GM23248 (cell line): ENCODE data around the gene M1AP. TPM values are rescaled to one million over a fixed set of nuclear protein-coding genes. Genes with fewer than 3 reads are reported as not detected.

Source experiments
- DNase-seq: peaks from one replicate; pipeline ENCODE4 v3.0.0-alpha.2; 2015
- H2AFZ ChIP-seq: fragments of 200-600 bp; sonication (generic); 2 replicates; pipeline ENCODE4 v1.6.1; 2016; ENCODE audit warnings: antibody characterized with exemption
- H3F3A ChIP-seq: fragments of 200-600 bp; sonication (generic); 2 replicates; pipeline ENCODE4 v1.6.1; 2016; ENCODE audit warnings: mild to moderate bottlenecking, antibody characterized with exemption, mixed run types; ENCODE audit not compliant: insufficient read depth
- H3K27ac ChIP-seq: fragments of 200-600 bp; sonication (generic); 2 replicates; pipeline ENCODE4 v1.5.1; 2016; ENCODE audit warnings: mild to moderate bottlenecking
- H3K27me3 ChIP-seq: fragments of 200-600 bp; sonication (generic); replicated peaks from 2 replicates; pipeline ENCODE4 v1.6.1; 2016; ENCODE audit warnings: mild to moderate bottlenecking; ENCODE audit not compliant: insufficient read depth
- H3K36me3 ChIP-seq: fragments of 200-600 bp; sonication (generic); 2 replicates; pipeline ENCODE4 v1.6.1; 2016; ENCODE audit warnings: low read depth, mild to moderate bottlenecking
- H3K4me1 ChIP-seq: fragments of 200-600 bp; sonication (generic); 2 replicates; pipeline ENCODE4 v1.6.1; 2016; ENCODE audit warnings: mild to moderate bottlenecking; ENCODE audit not compliant: insufficient read depth
- H3K4me2 ChIP-seq: fragments of 200-600 bp; sonication (generic); one replicate; pipeline ENCODE4 v1.6.1; 2016; ENCODE audit warnings: mild to moderate bottlenecking; ENCODE audit not compliant: unreplicated experiment
- H3K4me3 ChIP-seq: fragments of 200-600 bp; sonication (generic); 2 replicates; pipeline ENCODE4 v1.5.1; 2016; ENCODE audit warnings: mild to moderate bottlenecking
- H3K79me2 ChIP-seq: fragments of 200-600 bp; sonication (generic); 2 replicates; pipeline ENCODE4 v1.6.1; 2016; ENCODE audit warnings: mild to moderate bottlenecking; ENCODE audit not compliant: insufficient read depth
- H3K9ac ChIP-seq: fragments of 200-600 bp; sonication (generic); 2 replicates; pipeline ENCODE4 v1.6.1; 2016; ENCODE audit warnings: mild to moderate bottlenecking
- H3K9me2 ChIP-seq: fragments of 200-600 bp; sonication (generic); 2 replicates; pipeline ENCODE4 v1.6.1; 2016; ENCODE audit warnings: mixed run types, mild to moderate bottlenecking, moderate library complexity; ENCODE audit not compliant: insufficient read depth
- H3K9me3 ChIP-seq: fragments of 200-600 bp; sonication (generic); one replicate; pipeline ENCODE4 v1.6.1; 2017; ENCODE audit warnings: low read depth
- H4K20me1 ChIP-seq: fragments of 200-600 bp; sonication (generic); 2 replicates; pipeline ENCODE4 v1.6.0; 2016; ENCODE audit not compliant: insufficient read depth
- EZH2 ChIP-seq: fragments of 200-600 bp; sonication (generic); IDR thresholded peaks from 2 replicates; pipeline ENCODE4 v1.6.1; 2018; ENCODE audit warnings: antibody characterized with exemption, mild to moderate bottlenecking; ENCODE audit not compliant: insufficient read depth, poor library complexity, severe bottlenecking
- EZH2phosphoT487 ChIP-seq: fragments of 200-600 bp; sonication (generic); IDR thresholded peaks from 2 replicates; pipeline ENCODE4 v1.6.1; 2018; ENCODE audit warnings: antibody characterized with exemption, moderate library complexity, mild to moderate bottlenecking, low read depth; ENCODE audit not compliant: insufficient read depth
- WGBS, 2 experiments: methylation state at CpG; one replicate each; pipeline ENCODE4 v1.1.6; 2015 to 2017; ENCODE audit warnings: low lambda C conversion rate in 2 of 2, low coverage in 1 of 2; ENCODE audit errors: missing lambda C conversion rate in 2 of 2; 5-methylcytosine and 5-hydroxymethylcytosine counted together
- in situ Hi-C: fragments of 300-500 bp; cut with MboI; formaldehyde crosslinking; loops from 2 replicates; pipeline ENCODE4 v1.15.0; 2020
- polyA plus RNA-seq: library from polyadenylated mRNA; unstranded; fragments of >200 nt; fragmentation: Nextera tagmentation; extraction: Ambion mirVana; gene quantifications from 2 replicates; pipeline ENCODE4 v1.2.1, GENCODE V29; 2016
- total RNA-seq: library from RNA; depleted of rRNA; stranded (reverse); fragments of >200 nt; shearing (Covaris generic); gene quantifications from 2 replicates; pipeline ENCODE4 v1.2.3, GENCODE V29; 2014

M1AP gene
- total and polyA plus RNA-seq, 2 experiments from 2014 or later, result 0.18 to 1.5 TPM

DNA sequence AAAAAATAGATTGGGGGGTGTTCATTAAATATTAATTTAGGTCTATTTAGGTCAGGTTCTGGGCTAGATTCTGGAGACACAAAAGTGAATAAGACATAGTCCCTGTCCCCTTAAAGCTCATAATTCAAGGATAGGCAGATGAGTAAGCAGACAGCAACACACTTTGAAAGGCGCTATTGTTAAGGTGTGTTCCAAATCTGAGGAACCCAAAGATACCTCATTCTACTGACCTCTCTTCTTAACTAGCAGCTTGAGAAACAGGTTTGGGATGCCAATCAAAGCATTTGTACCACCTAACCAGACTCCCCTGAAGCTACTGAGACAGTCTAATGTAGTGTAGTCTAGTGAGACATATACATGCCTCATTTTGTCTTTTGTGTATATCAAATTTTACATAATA is 40.8 kb upstream of the M1AP start:
- no peak overlapping the region for H3K27ac ChIP-seq

DNA sequence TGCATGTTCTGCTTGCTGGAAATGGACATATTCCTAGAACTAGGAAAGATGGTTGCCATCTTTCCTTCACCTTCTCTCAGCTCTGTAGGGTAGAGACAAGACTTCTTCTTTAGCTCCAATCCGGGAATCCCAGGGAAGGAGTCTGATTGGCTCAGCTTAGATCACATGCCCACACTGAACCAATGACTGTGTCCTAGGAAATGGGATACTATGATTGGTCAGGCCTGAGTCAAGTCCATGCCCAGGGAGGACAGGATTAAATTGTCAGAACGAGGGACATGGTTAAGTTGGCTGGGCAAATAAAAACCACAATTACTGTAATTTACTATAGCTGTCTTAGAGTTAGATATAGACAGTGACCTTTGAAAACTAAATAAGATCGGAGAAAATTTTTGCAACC is 37.3 kb upstream of the M1AP start:
- 79 to 84% methylated on average over 3 of the region's 3 CpGs for WGBS, 2 experiments
- Histone ChIP-seq H3K27ac (no peak overlapping the region), H3K9me2 (no peaks in the 10 kb centered on the region), H3K4me2 (no peak overlapping the region), H3K4me1 (no peaks in the 10 kb centered on the region), H3K9ac (no peak overlapping the region), H3K9me3 (no peaks in the 10 kb centered on the region), H3K27me3 (no peaks in the 10 kb centered on the region), H3K79me2 (no peaks in the 10 kb centered on the region), H3K4me3 (no peak overlapping the region), H3K36me3 (no peaks in the 10 kb centered on the region), H2AFZ (no peak overlapping the region), H4K20me1 (no peaks in the 10 kb centered on the region), H3F3A (no peaks in the 10 kb centered on the region)
- in situ Hi-C loops, result loop anchor here (25.0 kb wide), 1 partner anchor 702 kb away; no protein-coding TSS in a partner anchor
- no peak for DNase-seq
- TF ChIP-seq EZH2phosphoT487 (no peak), EZH2 (no peak)

More for the DNA sequence above, 40.8 kb upstream of the M1AP start:
- in situ Hi-C loops, result loop anchor here (25.0 kb wide), 1 partner anchor 698 kb away; no protein-coding TSS in a partner anchor
- Histone ChIP-seq H3K9me3 (no peaks in the 10 kb centered on the region), H3K36me3 (no peaks in the 10 kb centered on the region), H3K4me1 (no peaks in the 10 kb centered on the region), H3K9ac (no peak overlapping the region), H2AFZ (no peak overlapping the region), H3K9me2 (no peaks in the 10 kb centered on the region), H3F3A (no peaks in the 10 kb centered on the region), H3K4me2 (no peak overlapping the region), H3K27me3 (no peaks in the 10 kb centered on the region), H4K20me1 (no peaks in the 10 kb centered on the region), H3K4me3 (no peak overlapping the region), H3K79me2 (no peaks in the 10 kb centered on the region)
- no peak for DNase-seq
- WGBS, 2 experiments, result 72 to 83% methylated on average over 1 of the region's 1 CpG
- no peak for TF ChIP-seq EZH2phosphoT487
- no peak for TF ChIP-seq EZH2

DNA sequence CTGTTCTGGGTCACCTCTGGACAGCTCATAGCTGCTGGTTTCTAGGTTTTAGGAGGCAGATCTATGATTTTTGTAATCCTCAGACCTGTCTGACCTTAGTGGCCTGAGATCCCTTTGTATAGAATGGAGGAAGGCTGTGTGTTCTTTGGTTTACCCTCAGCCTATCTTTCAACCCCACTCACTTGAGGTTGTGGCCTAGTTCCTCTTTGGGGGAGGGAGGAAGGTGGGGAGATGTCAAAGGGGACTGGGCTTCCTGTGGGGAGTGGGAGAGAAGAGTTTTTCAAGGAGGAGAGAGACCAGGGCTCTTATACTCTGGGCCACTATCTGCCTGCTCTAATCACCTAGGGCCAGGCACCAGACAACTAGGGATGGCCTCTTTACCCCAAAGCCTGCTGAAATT is 34.4 kb upstream of the M1AP start:
- no peak for DNase-seq
- Histone ChIP-seq H3K27ac (no peak overlapping the region), H3K4me2 (no peak overlapping the region), H4K20me1 (no peaks in the 10 kb centered on the region), H3K9me2 (no peaks in the 10 kb centered on the region), H3K4me1 (no peaks in the 10 kb centered on the region), H3K9ac (no peak overlapping the region), H3F3A (no peaks in the 10 kb centered on the region), H3K79me2 (no peaks in the 10 kb centered on the region), H3K4me3 (no peak overlapping the region), H2AFZ (no peak overlapping the region), H3K27me3 (no peaks in the 10 kb centered on the region), H3K9me3 (no peaks in the 10 kb centered on the region), H3K36me3 (no peaks in the 10 kb centered on the region)
- in situ Hi-C loops, result loop anchor here (25.0 kb wide), 1 partner anchor 705 kb away; no protein-coding TSS in a partner anchor
- no peak for TF ChIP-seq EZH2
- no peak for TF ChIP-seq EZH2phosphoT487

GRCh38 chr2:74679615-74680014 is 31.5 kb upstream of the M1AP start:
- Histone ChIP-seq H3K9me3 (no peaks in the 10 kb centered on the region), H3K9ac (no peak overlapping the region), H3K4me3 (no peak overlapping the region), H4K20me1 (no peaks in the 10 kb centered on the region), H3K4me1 (no peaks in the 10 kb centered on the region), H3K27me3 (no peaks in the 10 kb centered on the region), H3K9me2 (no peaks in the 10 kb centered on the region), H3F3A (no peaks in the 10 kb centered on the region), H3K36me3 (no peaks in the 10 kb centered on the region), H3K4me2 (no peak overlapping the region), H3K79me2 (no peaks in the 10 kb centered on the region), H2AFZ (no peak overlapping the region), H3K27ac (no peak overlapping the region)
- in situ Hi-C loops, result loop anchor here (25.0 kb wide), 1 partner anchor 708 kb away; no protein-coding TSS in a partner anchor
- no peak for DNase-seq
- TF ChIP-seq EZH2, result no peak
- no peak for TF ChIP-seq EZH2phosphoT487
- WGBS, 2 experiments, result 93 to 94% methylated on average over 15 of the region's 15 CpGs

- 89 to 93% methylated on average over 4 of the region's 4 CpGs for WGBS, 2 experiments
- Histone ChIP-seq H3F3A (peaks cover 13% of the 10 kb centered on the region), H4K20me1 (no peaks in the 10 kb centered on the region), H3K4me1 (peaks cover 7% of the 10 kb centered on the region), H3K79me2 (no peaks in the 10 kb centered on the region), H3K4me2 (no peak overlapping the region), H3K36me3 (no peaks in the 10 kb centered on the region), H3K9me3 (no peaks in the 10 kb centered on the region), H2AFZ (no peak overlapping the region), H3K9ac (no peak overlapping the region), H3K9me2 (no peaks in the 10 kb centered on the region), H3K27me3 (no peaks in the 10 kb centered on the region), H3K4me3 (no peak overlapping the region), H3K27ac (no peak overlapping the region)
- TF ChIP-seq EZH2phosphoT487 (no peak), EZH2 (no peak)
- in situ Hi-C loops, result loop anchor here (25.0 kb wide), 1 partner anchor 711 kb away; no protein-coding TSS in a partner anchor
- no peak for DNase-seq
Measured at GRCh38 chr2:74676331-74676730, 28.2 kb upstream of the M1AP start.
